Mucosa of gallbladder (tissue), 1 donor: ENCODE results near the gene ZNF148. TPM values are rescaled to one million over a fixed set of nuclear protein-coding genes. Genes with fewer than 3 reads are reported as not detected.
"Not testable (repeated sequence)": the region's sequence is repeated elsewhere in the genome, so short reads cannot be mapped to it uniquely, and the experiment has no call there.

ENCODE experiments used
- DNase-seq: peaks from one replicate; pipeline ENCODE4 v3.0.0-alpha.2; 2020; ENCODE audit warnings: low spot score
- total RNA-seq: library from RNA; stranded (reverse); gene quantifications from one replicate; pipeline ENCODE4 v1.2.1, GENCODE V29; 2021
- donor health status: DM: no; HTN: no; CAD: no.

ZNF148 gene
- total RNA-seq, 1 donor from 2014 or later: 50.4 TPM

GRCh38 chr3:125374501-125374995 lies 577 bp downstream of the ZNF148 start:
- peak; percentile 11 for DNase-seq

GRCh38 chr3:125367403-125368230 lies 7.5 kb downstream of the ZNF148 start:
- DNase-seq: no peak

- DNase-seq: no peak
These were observed 9.0 kb downstream of the ZNF148 start for GRCh38 chr3:125366132-125366531.

GRCh38 chr3:125359700-125360099 lies 15.4 kb downstream of the ZNF148 start:
- DNase-seq: no peak

GRCh38 chr3:125358923-125359322 lies 16.2 kb downstream of the ZNF148 start:
- DNase-seq: no peak

- no peak for DNase-seq
These were observed 17.3 kb downstream of the ZNF148 start for GRCh38 chr3:125357837-125358236.

GRCh38 chr3:125357032-125357658 lies 18.0 kb downstream of the ZNF148 start:
- peak; percentile 37 for DNase-seq

GRCh38 chr3:125356140-125357026 lies 18.7 kb downstream of the ZNF148 start:
- DNase-seq: no peak

GRCh38 chr3:125353659-125354058 lies 21.5 kb downstream of the ZNF148 start:
- no peak for DNase-seq

GRCh38 chr3:125353128-125353527 lies 22.0 kb downstream of the ZNF148 start:
- DNase-seq: no peak

GRCh38 chr3:125351814-125352456 lies 23.2 kb downstream of the ZNF148 start:
- no peak for DNase-seq

- no peak for DNase-seq
These were observed 24.0 kb downstream of the ZNF148 start for GRCh38 chr3:125351152-125351551.

GRCh38 chr3:125350597-125350996 lies 24.5 kb downstream of the ZNF148 start:
- DNase-seq: no peak

GRCh38 chr3:125349556-125350165 lies 25.5 kb downstream of the ZNF148 start:
- no peak for DNase-seq

- no peak for DNase-seq
These were observed 26.1 kb downstream of the ZNF148 start for GRCh38 chr3:125349055-125349454.

GRCh38 chr3:125343367-125343766 lies 31.8 kb downstream of the ZNF148 start:
- not testable (repeated sequence) for DNase-seq

GRCh38 chr3:125340121-125340520 lies 35.0 kb downstream of the ZNF148 start:
- no peak for DNase-seq

- DNase-seq: no peak
These were observed 37.6 kb downstream of the ZNF148 start for GRCh38 chr3:125337506-125337905.

GRCh38 chr3:125334675-125335560 lies 40.2 kb downstream of the ZNF148 start:
- no peak for DNase-seq

- DNase-seq: no peak
These were observed 42.6 kb downstream of the ZNF148 start for GRCh38 chr3:125332504-125332903.
